Stomach (tissue), 9 donors: Measurements from ENCODE around the gene EIF4E1B. TPM values are rescaled to one million over a fixed set of nuclear protein-coding genes. Genes with fewer than 3 reads are reported as not detected.

Source experiments
- DNase-seq, 2 donors: peaks; one replicate each; pipeline versions ENCODE4 v3.0.0 to v3.0.0-alpha.2; 2013 to 2019
- H3K27ac ChIP-seq, 5 donors: fragments of 200-600 bp in 4 of 5; sonication (generic) in 4 of 5; one replicate each; pipeline ENCODE4 v1.5.1; 2013 to 2019; ENCODE audit warnings: mild to moderate bottlenecking in 1 of 5, moderate library complexity in 1 of 5
- H3K27me3 ChIP-seq, 3 donors: fragments of 200-600 bp; sonication (generic); one replicate each; pipeline ENCODE4 v1.5.1; 2017 to 2019; ENCODE audit warnings: mixed run types in 1 of 3
- H3K36me3 ChIP-seq, 4 donors: fragments of 200-600 bp; sonication (generic); 1 replicate in 3 of 4; 2 replicates in 1 of 4; pipeline ENCODE4 v1.5.1; 2016 to 2019
- H3K4me1 ChIP-seq, 4 donors: fragments of 200-600 bp; sonication (generic); one replicate each; pipeline ENCODE4 v1.5.1; 2016 to 2019
- H3K4me3 ChIP-seq, 4 donors: fragments of 200-600 bp; sonication (generic) in 3 of 4; one replicate each; pipeline ENCODE4 v1.5.1; 2016 to 2019; ENCODE audit warnings: mild to moderate bottlenecking in 1 of 4
- H3K9me3 ChIP-seq, 4 donors: fragments of 200-600 bp; sonication (generic); one replicate each; pipeline ENCODE4 v1.5.1; 2016 to 2019
- CTCF ChIP-seq, 7 experiments: fragments of 450-650 bp in 4 of 7; fragments of 200-600 bp in 3 of 7; sonication (generic) in 3 of 7; IDR thresholded peaks; one replicate each; pipeline ENCODE4 v1.5.1; 2016 to 2019; ENCODE audit warnings: antibody characterized with exemption in 7 of 7, control low read depth in 2 of 7, mild to moderate bottlenecking in 1 of 7
- EP300 ChIP-seq: sonication (generic); formaldehyde crosslinking; IDR thresholded peaks from one replicate; pipeline ENCODE4 v1.6.1; 2017; ENCODE audit warnings: antibody characterized with exemption
- POLR2A ChIP-seq, 4 donors: fragments of 450-650 bp; IDR thresholded peaks; one replicate each; pipeline ENCODE4 v1.6.1; 2016; ENCODE audit warnings: antibody characterized with exemption in 4 of 4, control low read depth in 2 of 4, mild to moderate bottlenecking in 1 of 4, moderate library complexity in 1 of 4
- POLR2AphosphoS5 ChIP-seq, 3 donors: sonication (generic); formaldehyde crosslinking; IDR thresholded peaks; one replicate each; pipeline ENCODE4 v1.6.1; 2016; ENCODE audit warnings: antibody characterized with exemption in 3 of 3
- WGBS, 5 donors: extraction: QIAGEN DNeasy Blood & Tissue Kit in 3 of 5; methylation state at CpG; one replicate each; pipeline versions ENCODE4 v1.1.5 to v1.1.7; 2013 to 2018; 5-methylcytosine and 5-hydroxymethylcytosine counted together
- intact Hi-C: fragments of 100-400 bp; cut with DNase I; formaldehyde crosslinking; loops from one replicate; pipeline ENCODE4 v1.15.1; 2023; ENCODE audit warnings: low total_unique reads
- polyA plus RNA-seq, 3 donors: library from polyadenylated mRNA; stranded (reverse); fragments of 200-250 nt; gene quantifications; one replicate each; pipeline ENCODE4 v1.2.3, GENCODE V29; 2013
- total RNA-seq, 5 donors: library from RNA; depleted of rRNA; stranded (reverse); fragments of >200 nt; gene quantifications; one replicate each; pipeline versions ENCODE4 v1.1.0 to v1.2.3, GENCODE V29; 2014 to 2016
- donor health status: healthy with polysubstance abuse.
- donor health status: Bipolar disorder and iron deficiency.
- donor health status: healthy.

The EIF4E1B gene
- total and polyA plus RNA-seq, 8 donors = not detected

GRCh38 chr5:176646707-176647029, 16.2 kb downstream of the EIF4E1B start:
- TF ChIP-seq POLR2A (IDR thresholded peaks at IDR 0.05) = no peak
- TF ChIP-seq POLR2AphosphoS5 (IDR thresholded peaks at IDR 0.05) = no peak
- no peak for TF ChIP-seq CTCF (IDR thresholded peaks at IDR 0.05)
- no peak for DNase-seq
- H3K27me3 ChIP-seq = no peaks in the 10 kb centered on the region
- intact Hi-C loops = no loop called here
- no peaks in the 10 kb centered on the region for H3K9me3 ChIP-seq
- peak overlapping the region; percentile 64 to 89 (median 85) for H3K27ac ChIP-seq
- H3K4me3 ChIP-seq = peak overlapping the region; percentile 70 to 82 (median 82)
- H3K4me1 ChIP-seq = peaks cover 14 to 46% (median 26%) of the 10 kb centered on the region in 4 donors
- 16 to 34% (median 24%) methylated on average over 7 to 11 of the region's 11 CpGs for WGBS, 5 donors
- H3K36me3 ChIP-seq = no peaks in the 10 kb centered on the region

GRCh38 chr5:176647030-176647842, 16.8 kb downstream of the EIF4E1B start, which contains the start of gene TSPAN17:
Gene TSPAN17 (plus strand): TSS chr5:176647484. CDS start chr5:176647616, 132 bp downstream.
- DNase-seq = peak; percentile 100
- Histone ChIP-seq H3K27me3 (no peaks in the 10 kb centered on the region), H3K4me1 (peaks cover 14 to 46% (median 26%) of the 10 kb centered on the region in 4 donors), H3K27ac (peak within 1 kb of the TSS; percentile 77 to 89 (median 85)), H3K36me3 (peaks cover 0 to 2% (median under 1%) of the 10 kb centered on the region in 4 donors), H3K4me3 (peak within 1 kb of the TSS; percentile 70 to 82 (median 82)), H3K9me3 (no peaks in the 10 kb centered on the region)
- WGBS, 5 donors = 0 to 1% (median 0%) methylated on average over 30 to 63 of the region's 63 CpGs
- peak in 2 of 7 experiments; percentile 6 to 19 for TF ChIP-seq CTCF (IDR thresholded peaks at IDR 0.05)
- TF ChIP-seq POLR2AphosphoS5 (IDR thresholded peaks at IDR 0.05) = peak in 2 of 3 donors; percentile 67 to 85
- no peak for TF ChIP-seq POLR2A (IDR thresholded peaks at IDR 0.05)
- no peak for TF ChIP-seq EP300
- intact Hi-C loops = no loop called here

- Histone ChIP-seq H3K9me3 (no peaks in the 10 kb centered on the region), H3K27ac (peak overlapping the region; percentile 76 to 89 (median 85)), H3K4me3 (peak overlapping the region; percentile 70 to 82 (median 82)), H3K4me1 (peaks cover 16 to 52% (median 26%) of the 10 kb centered on the region in 4 donors), H3K36me3 (peaks cover 0 to 10% (median 7%) of the 10 kb centered on the region in 4 donors), H3K27me3 (no peaks in the 10 kb centered on the region)
- peak; percentile 79 to 86 for DNase-seq
- 2 to 13% (median 9%) methylated on average over 3 to 20 of the region's 20 CpGs for WGBS, 5 donors
- TF ChIP-seq CTCF (IDR thresholded peaks at IDR 0.05) (no peak), EP300 (no peak), POLR2A (IDR thresholded peaks at IDR 0.05) (no peak), POLR2AphosphoS5 (IDR thresholded peaks at IDR 0.05) (no peak)
- intact Hi-C loops = no loop called here
Measured at GRCh38 chr5:176647843-176648473, 17.5 kb downstream of the EIF4E1B start.

- H3K9me3 ChIP-seq = no peaks in the 10 kb centered on the region
- peak overlapping the region; percentile 70 to 82 (median 82) for H3K4me3 ChIP-seq
- WGBS, 5 donors = 69 to 77% (median 71%) methylated on average over 12 to 15 of the region's 15 CpGs
- H3K4me1 ChIP-seq = peaks cover 19 to 59% (median 26%) of the 10 kb centered on the region in 4 donors
- no peak for DNase-seq
- peak overlapping the region in 3 of 5 donors; percentile 85 to 89 (median 87) for H3K27ac ChIP-seq
- H3K27me3 ChIP-seq = no peaks in the 10 kb centered on the region
- intact Hi-C loops = no loop called here
- TF ChIP-seq POLR2AphosphoS5 (IDR thresholded peaks at IDR 0.05) (no peak), CTCF (IDR thresholded peaks at IDR 0.05) (no peak), POLR2A (IDR thresholded peaks at IDR 0.05) (no peak), EP300 (no peak)
- peaks cover 0 to 16% (median 14%) of the 10 kb centered on the region in 4 donors for H3K36me3 ChIP-seq
Measured at GRCh38 chr5:176648474-176649194, 18.2 kb downstream of the EIF4E1B start.
